IPS-NIHi11 (cell line): ENCODE results near the gene TMEM220.
"Not testable (repeated sequence)": the region's sequence is repeated elsewhere in the genome, so short reads cannot be mapped to it uniquely, and the experiment has no call there.

Experiments used
- DNase-seq: peaks from one replicate; pipeline ENCODE4 v3.0.0; 2012; ENCODE audit warnings: mixed read lengths, low spot score

Gene TMEM220

GRCh38 chr17:10728331-10728892 lies 1.4 kb downstream of the TMEM220 start:
- no peak for DNase-seq

GRCh38 chr17:10727192-10727591 lies 2.6 kb downstream of the TMEM220 start:
- DNase-seq = no peak

- no peak for DNase-seq
These were observed 3.6 kb downstream of the TMEM220 start for GRCh38 chr17:10726196-10726595.

- no peak for DNase-seq
These were observed 4.6 kb downstream of the TMEM220 start for GRCh38 chr17:10725262-10725661.

- DNase-seq = no peak
These were observed 5.2 kb downstream of the TMEM220 start for GRCh38 chr17:10724546-10725195.

- no peak for DNase-seq
These were observed 11.3 kb downstream of the TMEM220 start for GRCh38 chr17:10718547-10718946.

GRCh38 chr17:10716218-10716617 lies 13.6 kb downstream of the TMEM220 start:
- no peak for DNase-seq

GRCh38 chr17:10713318-10713717 lies 16.5 kb downstream of the TMEM220 start:
- no peak for DNase-seq

- DNase-seq = no peak
These were observed 24.1 kb downstream of the TMEM220 start for GRCh38 chr17:10705727-10706126.

GRCh38 chr17:10702574-10702973 lies 27.2 kb downstream of the TMEM220 start:
- no peak for DNase-seq

- DNase-seq = no peak
These were observed 30.0 kb downstream of the TMEM220 start for GRCh38 chr17:10699856-10700255.

- DNase-seq = no peak
These were observed 31.6 kb downstream of the TMEM220 start for GRCh38 chr17:10698096-10698818.

GRCh38 chr17:10697092-10698081 lies 32.4 kb downstream of the TMEM220 start, which contains the start of the genes ADPRM and SCO1:
TSS of gene ADPRM (plus strand) at chr17:10697594. CDS start at chr17:10704927, 7,333 bp downstream.
TSS of gene SCO1 (minus strand) at chr17:10697533. CDS start at chr17:10697507, 26 bp downstream.
- peak; percentile 93 for DNase-seq

- not testable (repeated sequence) for DNase-seq
These were observed 33.9 kb downstream of the TMEM220 start for GRCh38 chr17:10695875-10696407.

- DNase-seq = no peak
These were observed 42.3 kb downstream of the TMEM220 start for GRCh38 chr17:10687499-10687898.

GRCh38 chr17:10683853-10684252 lies 46.0 kb downstream of the TMEM220 start:
- DNase-seq = no peak

GRCh38 chr17:10681866-10682446 lies 47.9 kb downstream of the TMEM220 start:
- no peak for DNase-seq

GRCh38 chr17:10674704-10675103 lies 55.1 kb downstream of the TMEM220 start:
- DNase-seq = no peak

- DNase-seq = no peak
These were observed 56.5 kb downstream of the TMEM220 start for GRCh38 chr17:10673312-10673711.

GRCh38 chr17:10668775-10669174 lies 61.0 kb downstream of the TMEM220 start:
- DNase-seq = no peak

- no peak for DNase-seq
These were observed 62.9 kb downstream of the TMEM220 start for GRCh38 chr17:10666906-10667305.
